IMR-90 (cell line): ENCODE data around the gene FAH. TPM values are rescaled to one million over a fixed set of nuclear protein-coding genes. Genes with fewer than 3 reads are reported as not detected.

Experiments
- ATAC-seq: fragments of 200-7000 bp; cut with Tn5 transposase; 2 replicates; pipeline ENCODE4 v1.9.1; 2020; ENCODE audit warnings: low read depth, mild to moderate bottlenecking, moderate library complexity
- BruUV-seq: library from RNA; stranded (reverse); fragments of 400-500 nt; replicated peaks from 2 replicates; lab custom pipeline; 2021; lab: Mats Ljungman, UMichigan
- CTCF ChIA-PET: fragments of 300-600 bp; formaldehyde crosslinking; extraction: SDS; loops from one replicate; lab custom pipeline; 2021; ENCODE audit warnings: antibody characterized with exemption; lab: Yijun Ruan, JAX
- POLR2A ChIA-PET: fragments of 300-600 bp; sonication (Branson Sonifier 250); formaldehyde crosslinking; loops from one replicate; lab custom pipeline; 2022; ENCODE audit warnings: antibody characterized with exemption; ENCODE audit not compliant: unreplicated experiment; lab: Charles Lee
- DNase-seq: peaks from one replicate; pipeline ENCODE4 v3.0.0; 2013
- H2AFZ ChIP-seq: replicated peaks from 2 replicates; pipeline ENCODE3; 2013; ENCODE audit warnings: low read length, mild to moderate bottlenecking; ENCODE audit not compliant: poor library complexity
- H2AK5ac ChIP-seq: 2 replicates; pipeline ENCODE4 v1.6.1; 2013; ENCODE audit warnings: low read depth, low read length, inconsistent platforms
- H2AK9ac ChIP-seq: replicated peaks from 2 replicates; pipeline ENCODE3; 2013; ENCODE audit warnings: mild to moderate bottlenecking, low read depth, low read length, moderate library complexity; ENCODE audit not compliant: poor library complexity
- H2BK120ac ChIP-seq: 2 replicates; pipeline ENCODE4 v1.6.1; 2013; ENCODE audit warnings: low read depth, low read length, inconsistent platforms
- H2BK15ac ChIP-seq: 3 replicates; pipeline ENCODE4 v1.6.1; 2013; ENCODE audit warnings: low read depth, low read length, inconsistent platforms
- H2BK20ac ChIP-seq: 2 replicates; pipeline ENCODE4 v1.6.1; 2013; ENCODE audit warnings: low read depth, mild to moderate bottlenecking, inconsistent platforms, low read length, moderate library complexity
- H2BK5ac ChIP-seq: 2 replicates; pipeline ENCODE4 v1.6.1; 2013; ENCODE audit warnings: mild to moderate bottlenecking, low read depth, low read length, inconsistent platforms; ENCODE audit not compliant: poor library complexity, severe bottlenecking
- H3K14ac ChIP-seq: replicated peaks from 2 replicates; pipeline ENCODE4 v1.6.1; 2013; ENCODE audit warnings: low read depth, low read length, inconsistent platforms
- H3K18ac ChIP-seq: 2 replicates; pipeline ENCODE4 v1.6.1; 2013; ENCODE audit warnings: low read depth, low read length, control low read depth
- H3K23ac ChIP-seq: 2 replicates; pipeline ENCODE4 v1.6.1; 2013; ENCODE audit warnings: low read depth, low read length, inconsistent platforms
- H3K27ac ChIP-seq: 2 replicates; pipeline ENCODE4 v1.5.1; 2013; ENCODE audit warnings: mild to moderate bottlenecking, control low read depth, low read length; ENCODE audit not compliant: insufficient read depth
- H3K27me3 ChIP-seq: 2 replicates; pipeline ENCODE4 v1.6.1; 2013; ENCODE audit warnings: low read length; ENCODE audit not compliant: control insufficient read depth, insufficient read depth
- H3K36me3 ChIP-seq: 2 replicates; pipeline ENCODE4 v1.6.1; 2013; ENCODE audit warnings: low read length, mixed read lengths; ENCODE audit not compliant: control insufficient read depth, insufficient read depth
- H3K4ac ChIP-seq: 2 replicates; pipeline ENCODE4 v1.6.1; 2013; ENCODE audit warnings: low read depth, low read length, inconsistent platforms
- H3K4me1 ChIP-seq: 2 replicates; pipeline ENCODE4 v1.6.1; 2013; ENCODE audit warnings: low read length, mixed read lengths; ENCODE audit not compliant: control insufficient read depth, insufficient read depth
- H3K4me2 ChIP-seq: 2 replicates; pipeline ENCODE4 v1.6.1; 2013; ENCODE audit warnings: low read depth, mild to moderate bottlenecking, control low read depth, low read length, moderate library complexity
- H3K4me3 ChIP-seq: 2 replicates; pipeline ENCODE4 v1.5.1; 2013; ENCODE audit warnings: low read depth, mild to moderate bottlenecking, control low read depth, low read length, moderate library complexity; ENCODE audit not compliant: insufficient read depth
- H3K56ac ChIP-seq: 2 replicates; pipeline ENCODE4 v1.6.1; 2013; ENCODE audit warnings: low read length, inconsistent platforms; ENCODE audit not compliant: insufficient read depth; ENCODE audit errors: extremely low read depth
- H3K79me1 ChIP-seq, 2 experiments: 2 replicates each; pipeline ENCODE4 v1.6.1; 2013; ENCODE audit warnings: low read length in 2 of 2, inconsistent platforms in 1 of 2, low read depth in 1 of 2
- H3K9ac ChIP-seq: 2 replicates; pipeline ENCODE4 v1.6.1; 2013; ENCODE audit warnings: low read depth, low read length, control low read depth
- H3K9me1 ChIP-seq: 2 replicates; pipeline ENCODE4 v1.6.1; 2013; ENCODE audit warnings: low read length, inconsistent platforms; ENCODE audit not compliant: insufficient read depth
- H3K9me3 ChIP-seq: 2 replicates; pipeline ENCODE4 v1.6.1; 2013; ENCODE audit warnings: low read length; ENCODE audit not compliant: control insufficient read depth, insufficient read depth
- H4K20me1 ChIP-seq: 2 replicates; pipeline ENCODE4 v1.6.1; 2013; ENCODE audit warnings: low read length, inconsistent platforms; ENCODE audit not compliant: insufficient read depth
- H4K5ac ChIP-seq: 2 replicates; pipeline ENCODE4 v1.6.1; 2013; ENCODE audit warnings: mild to moderate bottlenecking, low read depth, low read length, control low read depth
- H4K8ac ChIP-seq, 2 experiments: 2 replicates each; pipeline ENCODE4 v1.6.1; 2013; ENCODE audit warnings: low read depth in 2 of 2, low read length in 2 of 2, control low read depth in 1 of 2, inconsistent platforms in 1 of 2
- H4K91ac ChIP-seq: 2 replicates; pipeline ENCODE4 v1.6.1; 2013; ENCODE audit warnings: low read depth, low read length, inconsistent platforms; ENCODE audit not compliant: insufficient read depth
- MXI1 ChIP-seq: IDR thresholded peaks from 2 replicates; pipeline ENCODE4 v1.6.1; 2012; ENCODE audit warnings: low read depth, mild to moderate bottlenecking, low read length, moderate library complexity, borderline replicate concordance
- WGBS, 2 experiments: methylation state at CpG; one replicate each; pipeline versions ENCODE4 v1.1.5 to v1.1.7; 2013; ENCODE audit warnings: missing lambda C conversion rate in 2 of 2; ENCODE audit not compliant: insufficient read length in 1 of 2; ENCODE audit errors: extremely low coverage in 2 of 2; 5-methylcytosine and 5-hydroxymethylcytosine counted together
- dilution Hi-C: fragments of 300-500 bp; cut with HindIII; formaldehyde crosslinking; loops from one replicate; pipeline ENCODE4 v1.14.3; 2018; ENCODE audit warnings: low sequenced_read_pairs; ENCODE audit not compliant: unreplicated experiment
- in situ Hi-C: fragments of 300-500 bp; cut with MboI; formaldehyde crosslinking; loops from 3 replicates; pipeline ENCODE4 v1.14.3; 2019; ENCODE audit warnings: low sequenced_read_pairs, inconsistent platforms, mixed read lengths
- intact Hi-C: fragments of 100-400 bp; cut with micrococcal nuclease; formaldehyde crosslinking; loops from 2 replicates; pipeline ENCODE4 v1.10.0; 2022
- polyA plus RNA-seq, 3 experiments: library from polyadenylated mRNA; depleted of rRNA; stranded (reverse); fragments of >200 nt; gene quantifications; 2 replicates each; pipeline ENCODE4 v1.2.3, GENCODE V29; 2012; ENCODE audit warnings: low replicate concordance in 1 of 3
- total RNA-seq: library from RNA; depleted of rRNA; stranded (reverse); fragments of >200 nt; gene quantifications from 2 replicates; pipeline ENCODE4 v1.2.3, GENCODE V29; 2012

FAH gene
- total and polyA plus RNA-seq, 2 of the 4 experiments (the other 2 are of a cell fraction): 43.1 to 48.6 TPM

- no peak overlapping the region for H3K18ac ChIP-seq
- H2BK5ac ChIP-seq: no peak overlapping the region
- no peak overlapping the region for H2BK15ac ChIP-seq
- peaks cover 24% of the 10 kb centered on the region; the same call in 1 of the 2 replicates for H4K20me1 ChIP-seq
- no peak overlapping the region for H3K9ac ChIP-seq
- H3K27me3 ChIP-seq: no peaks in the 10 kb centered on the region
- ChIA-PET CTCF (no interaction called here), POLR2A (no interaction called here)
- no peak overlapping the region for H3K56ac ChIP-seq
- no peak overlapping the region for H2AK5ac ChIP-seq
- peaks cover 6% of the 10 kb centered on the region; the same call in 1 of the 2 replicates for H3K4me1 ChIP-seq
- no peak overlapping the region for H2BK20ac ChIP-seq
- no peak overlapping the region for H2BK120ac ChIP-seq
- H3K4me2 ChIP-seq: no peak overlapping the region
- intact Hi-C loops (no loop called here), in situ Hi-C loops (no loop called here), dilution Hi-C loops (no loop called here)
- H3K14ac ChIP-seq: no peak overlapping the region
- no peak overlapping the region for H2AFZ ChIP-seq
- no TSS peak for BruUV-seq
- H3K79me1 ChIP-seq: peaks cover 18 to 77% of the 10 kb centered on the region in 2 experiments
- H4K5ac ChIP-seq: no peak overlapping the region
- WGBS, 2 experiments: no CpG with 5 or more reads among the region's 3 CpGs
- TF ChIP-seq MXI1: no peak
- H4K8ac ChIP-seq: no peak overlapping the region
- no peak overlapping the region for H2AK9ac ChIP-seq
- DNase-seq (no peak), ATAC-seq (no peak)
- no peaks in the 10 kb centered on the region for H3K9me3 ChIP-seq
- H3K36me3 ChIP-seq: peaks cover 3% of the 10 kb centered on the region
- H4K91ac ChIP-seq: no peak overlapping the region
- H3K4ac ChIP-seq: no peak overlapping the region
- no peak overlapping the region for H3K27ac ChIP-seq
- H3K4me3 ChIP-seq: no peak overlapping the region
- no peak overlapping the region for H3K23ac ChIP-seq
- peaks cover 8% of the 10 kb centered on the region; the same call in 1 of the 2 replicates for H3K9me1 ChIP-seq
Observed at GRCh38 chr15:80107774-80108173, 45.0 kb upstream of the FAH start.
